SK-N-SH treated with all-trans-retinoic acid at 6 μM for 48 hours (cell line): ENCODE data around the gene SLCO3A1.

Source experiments
- ATAC-seq: fragments of 200-7000 bp; cut with Tn5 transposase; 3 replicates; pipeline ENCODE4 v1.9.1; 2020; ENCODE audit warnings: mild to moderate bottlenecking, moderate library complexity
- ARNTL ChIP-seq: fragments of 450-650 bp; formaldehyde crosslinking; IDR thresholded peaks from 2 replicates; pipeline ENCODE4 v1.5.0; 2020; ENCODE audit warnings: low read depth, mild to moderate bottlenecking, moderate library complexity, borderline replicate concordance
- BACH2 ChIP-seq: fragments of 250-450 bp; sonication (Bioruptor Pico); IDR thresholded peaks from 2 replicates; pipeline ENCODE4 v1.9.0; 2021; ENCODE audit warnings: mild to moderate bottlenecking, borderline replicate concordance
- ESRRG ChIP-seq: fragments of 250-450 bp; sonication (Bioruptor Pico); IDR thresholded peaks from 2 replicates; pipeline ENCODE4 v1.6.1; 2021; ENCODE audit warnings: mild to moderate bottlenecking
- ISL1 ChIP-seq: fragments of 250-450 bp; sonication (Bioruptor Pico); IDR thresholded peaks from 2 replicates; pipeline ENCODE4 v2.1.2; 2022; ENCODE audit warnings: mild to moderate bottlenecking, moderate library complexity
- OSR1 ChIP-seq: fragments of 250-450 bp; sonication (Bioruptor Pico); IDR thresholded peaks from 2 replicates; pipeline ENCODE4 v1.8.0; 2022; ENCODE audit warnings: moderate library complexity, mild to moderate bottlenecking, inconsistent platforms
- PPARA ChIP-seq: fragments of 250-450 bp; sonication (Bioruptor Pico); IDR thresholded peaks from 2 replicates; pipeline ENCODE4 v1.5.0; 2020; ENCODE audit warnings: mild to moderate bottlenecking, borderline replicate concordance
- RARB ChIP-seq: fragments of 250-450 bp; sonication (Bioruptor Pico); IDR thresholded peaks from 2 replicates; pipeline ENCODE4 v1.8.0; 2021; ENCODE audit warnings: mild to moderate bottlenecking, moderate library complexity
- SNAI2 ChIP-seq: fragments of 250-450 bp; sonication (Bioruptor Pico); IDR thresholded peaks from 2 replicates; pipeline ENCODE4 v1.5.0; 2020; ENCODE audit warnings: mild to moderate bottlenecking, moderate library complexity
- TCF4 ChIP-seq: fragments of 250-450 bp; sonication (Bioruptor Pico); IDR thresholded peaks from 2 replicates; pipeline ENCODE4 v1.8.0; 2021; ENCODE audit warnings: mild to moderate bottlenecking, moderate library complexity, borderline replicate concordance
- TOX ChIP-seq: fragments of 250-450 bp; sonication (Bioruptor Pico); IDR thresholded peaks from 2 replicates; pipeline ENCODE4 v1.8.0; 2021; ENCODE audit warnings: mild to moderate bottlenecking, moderate library complexity, borderline replicate concordance
- ZFP3 ChIP-seq: fragments of 250-450 bp; sonication (Bioruptor Pico); IDR thresholded peaks from 2 replicates; pipeline ENCODE4 v1.5.0; 2020; ENCODE audit warnings: mild to moderate bottlenecking, moderate library complexity
- ZFP30 ChIP-seq: fragments of 450-650 bp; formaldehyde crosslinking; IDR thresholded peaks from 2 replicates; pipeline ENCODE4 v1.5.0; 2022; ENCODE audit warnings: mild to moderate bottlenecking, moderate library complexity
- ZNF565 ChIP-seq: fragments of 450-650 bp; formaldehyde crosslinking; conservative IDR thresholded peaks from 2 replicates; pipeline ENCODE4 v1.5.0; 2020; ENCODE audit warnings: low read depth, mild to moderate bottlenecking, moderate library complexity
- ZNF70 ChIP-seq: fragments of 450-650 bp; formaldehyde crosslinking; IDR thresholded peaks from 2 replicates; pipeline ENCODE4 v1.5.0; 2020; ENCODE audit warnings: mild to moderate bottlenecking, moderate library complexity
- ZNF8 ChIP-seq: fragments of 450-650 bp; formaldehyde crosslinking; IDR thresholded peaks from 2 replicates; pipeline ENCODE4 v1.5.0; 2020; ENCODE audit warnings: mild to moderate bottlenecking, moderate library complexity
- TF ChIP-seq, protein P1 (sequence below): fragments of 250-450 bp; sonication (Bioruptor Pico); IDR thresholded peaks from 2 replicates; pipeline ENCODE4 v1.8.0; 2021; ENCODE audit warnings: low read depth, mild to moderate bottlenecking, moderate library complexity, borderline replicate concordance
- TF ChIP-seq, protein P2 (sequence below): fragments of 250-450 bp; sonication (Bioruptor Pico); IDR thresholded peaks from 2 replicates; pipeline ENCODE4 v1.5.1; 2021; ENCODE audit warnings: mild to moderate bottlenecking, moderate library complexity
- TF ChIP-seq, protein P3 (sequence below): fragments of 250-450 bp; sonication (Bioruptor Pico); IDR thresholded peaks from 2 replicates; pipeline ENCODE4 v1.5.0; 2020; ENCODE audit warnings: mild to moderate bottlenecking, moderate library complexity
- TF ChIP-seq, protein P4 (sequence below): fragments of 250-450 bp; sonication (Bioruptor Pico); IDR thresholded peaks from 2 replicates; pipeline ENCODE4 v1.5.1; 2020; ENCODE audit warnings: low read depth, mild to moderate bottlenecking, moderate library complexity

Gene SLCO3A1

DNA sequence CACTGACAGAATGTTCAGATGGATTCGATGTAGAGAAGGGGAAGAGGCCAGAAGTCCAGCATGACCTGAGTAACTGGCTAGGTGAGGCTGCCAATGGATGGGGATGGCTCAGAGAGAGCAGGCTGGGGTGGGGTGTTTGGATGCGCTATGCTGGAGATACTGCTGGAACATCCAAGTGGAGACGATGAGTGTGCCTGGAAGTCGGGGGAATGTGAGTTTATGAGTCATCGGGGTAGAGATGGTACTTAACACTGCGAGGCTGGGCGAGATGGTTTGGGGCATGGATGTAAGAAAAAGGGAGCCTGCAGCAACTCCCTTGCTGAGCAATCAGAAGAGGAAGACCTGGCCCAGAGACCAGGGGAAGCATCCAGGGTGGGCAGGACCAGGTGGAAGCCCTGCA, 180.7 kb downstream of the SLCO3A1 start (continued):
- TF ChIP-seq, protein P1, sequence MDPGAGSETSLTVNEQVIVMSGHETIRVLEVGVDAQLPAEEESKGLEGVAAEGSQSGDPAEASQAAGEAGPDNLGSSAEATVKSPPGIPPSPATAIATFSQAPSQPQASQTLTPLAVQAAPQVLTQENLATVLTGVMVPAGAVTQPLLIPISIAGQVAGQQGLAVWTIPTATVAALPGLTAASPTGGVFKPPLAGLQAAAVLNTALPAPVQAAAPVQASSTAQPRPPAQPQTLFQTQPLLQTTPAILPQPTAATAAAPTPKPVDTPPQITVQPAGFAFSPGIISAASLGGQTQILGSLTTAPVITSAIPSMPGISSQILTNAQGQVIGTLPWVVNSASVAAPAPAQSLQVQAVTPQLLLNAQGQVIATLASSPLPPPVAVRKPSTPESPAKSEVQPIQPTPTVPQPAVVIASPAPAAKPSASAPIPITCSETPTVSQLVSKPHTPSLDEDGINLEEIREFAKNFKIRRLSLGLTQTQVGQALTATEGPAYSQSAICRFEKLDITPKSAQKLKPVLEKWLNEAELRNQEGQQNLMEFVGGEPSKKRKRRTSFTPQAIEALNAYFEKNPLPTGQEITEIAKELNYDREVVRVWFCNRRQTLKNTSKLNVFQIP (CRISPR knock-in tag) = no peak
- TF ChIP-seq PPARA (CRISPR knock-in tag) = no peak
- no peak for TF ChIP-seq ARNTL (CRISPR knock-in tag)

DNA sequence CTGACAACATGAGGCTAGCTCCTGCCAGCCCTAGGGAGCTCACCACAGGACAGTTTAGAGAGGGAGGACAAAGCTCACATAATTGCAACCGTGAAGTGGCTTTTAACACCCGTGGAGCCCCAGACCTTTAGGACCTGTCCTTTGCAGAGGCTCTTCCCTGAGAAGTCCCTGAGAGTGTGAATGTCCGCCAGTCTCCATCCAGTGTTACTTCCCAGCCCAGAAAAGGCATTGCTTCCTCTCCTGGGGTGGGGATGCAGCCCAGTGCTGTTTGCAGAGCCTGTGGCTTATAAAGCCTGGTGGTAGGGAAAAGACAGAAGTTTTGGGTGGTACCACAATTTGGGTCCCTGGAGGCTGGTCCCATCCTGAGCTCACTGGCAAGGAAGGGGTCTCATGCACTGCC, 182.0 kb downstream of the SLCO3A1 start:
- no peak for TF ChIP-seq ZNF565 (CRISPR knock-in tag)

DNA sequence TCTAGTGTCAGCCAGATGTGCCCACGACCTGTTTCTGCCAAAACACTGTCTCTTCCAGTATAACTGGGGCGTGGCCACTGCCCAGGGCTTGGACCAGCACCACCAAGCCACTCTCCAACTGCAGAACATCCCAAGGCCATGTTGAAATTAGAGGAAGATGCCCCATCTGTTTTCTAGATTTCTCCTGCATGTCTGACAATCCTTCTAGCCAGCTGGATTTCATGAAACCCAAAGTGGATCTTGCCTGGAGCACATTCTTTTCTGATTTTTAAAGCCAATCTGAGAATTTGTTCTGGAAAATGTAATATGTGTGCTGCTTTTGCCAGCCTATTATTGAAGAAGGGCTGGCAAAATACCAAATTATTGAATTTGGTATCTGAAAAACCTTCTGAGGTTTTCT, 182.5 kb downstream of the SLCO3A1 start:
- TF ChIP-seq ZNF565 (CRISPR knock-in tag) = no peak
- TF ChIP-seq BACH2 (CRISPR knock-in tag) = no peak
- no peak for TF ChIP-seq TCF4
- no peak for TF ChIP-seq ZNF8 (CRISPR knock-in tag)
- no peak for TF ChIP-seq ZNF70
- no peak for TF ChIP-seq ZFP30 (CRISPR knock-in tag)
- TF ChIP-seq PPARA (CRISPR knock-in tag) = no peak
- TF ChIP-seq, protein P1 (CRISPR knock-in tag) = no peak
- TF ChIP-seq, protein P2, sequence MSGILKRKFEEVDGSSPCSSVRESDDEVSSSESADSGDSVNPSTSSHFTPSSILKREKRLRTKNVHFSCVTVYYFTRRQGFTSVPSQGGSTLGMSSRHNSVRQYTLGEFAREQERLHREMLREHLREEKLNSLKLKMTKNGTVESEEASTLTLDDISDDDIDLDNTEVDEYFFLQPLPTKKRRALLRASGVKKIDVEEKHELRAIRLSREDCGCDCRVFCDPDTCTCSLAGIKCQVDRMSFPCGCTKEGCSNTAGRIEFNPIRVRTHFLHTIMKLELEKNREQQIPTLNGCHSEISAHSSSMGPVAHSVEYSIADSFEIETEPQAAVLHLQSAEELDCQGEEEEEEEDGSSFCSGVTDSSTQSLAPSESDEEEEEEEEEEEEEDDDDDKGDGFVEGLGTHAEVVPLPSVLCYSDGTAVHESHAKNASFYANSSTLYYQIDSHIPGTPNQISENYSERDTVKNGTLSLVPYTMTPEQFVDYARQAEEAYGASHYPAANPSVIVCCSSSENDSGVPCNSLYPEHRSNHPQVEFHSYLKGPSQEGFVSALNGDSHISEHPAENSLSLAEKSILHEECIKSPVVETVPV (CRISPR knock-in tag) = no peak
- TF ChIP-seq ZFP3 (CRISPR knock-in tag) = no peak
- TF ChIP-seq, protein P3, sequence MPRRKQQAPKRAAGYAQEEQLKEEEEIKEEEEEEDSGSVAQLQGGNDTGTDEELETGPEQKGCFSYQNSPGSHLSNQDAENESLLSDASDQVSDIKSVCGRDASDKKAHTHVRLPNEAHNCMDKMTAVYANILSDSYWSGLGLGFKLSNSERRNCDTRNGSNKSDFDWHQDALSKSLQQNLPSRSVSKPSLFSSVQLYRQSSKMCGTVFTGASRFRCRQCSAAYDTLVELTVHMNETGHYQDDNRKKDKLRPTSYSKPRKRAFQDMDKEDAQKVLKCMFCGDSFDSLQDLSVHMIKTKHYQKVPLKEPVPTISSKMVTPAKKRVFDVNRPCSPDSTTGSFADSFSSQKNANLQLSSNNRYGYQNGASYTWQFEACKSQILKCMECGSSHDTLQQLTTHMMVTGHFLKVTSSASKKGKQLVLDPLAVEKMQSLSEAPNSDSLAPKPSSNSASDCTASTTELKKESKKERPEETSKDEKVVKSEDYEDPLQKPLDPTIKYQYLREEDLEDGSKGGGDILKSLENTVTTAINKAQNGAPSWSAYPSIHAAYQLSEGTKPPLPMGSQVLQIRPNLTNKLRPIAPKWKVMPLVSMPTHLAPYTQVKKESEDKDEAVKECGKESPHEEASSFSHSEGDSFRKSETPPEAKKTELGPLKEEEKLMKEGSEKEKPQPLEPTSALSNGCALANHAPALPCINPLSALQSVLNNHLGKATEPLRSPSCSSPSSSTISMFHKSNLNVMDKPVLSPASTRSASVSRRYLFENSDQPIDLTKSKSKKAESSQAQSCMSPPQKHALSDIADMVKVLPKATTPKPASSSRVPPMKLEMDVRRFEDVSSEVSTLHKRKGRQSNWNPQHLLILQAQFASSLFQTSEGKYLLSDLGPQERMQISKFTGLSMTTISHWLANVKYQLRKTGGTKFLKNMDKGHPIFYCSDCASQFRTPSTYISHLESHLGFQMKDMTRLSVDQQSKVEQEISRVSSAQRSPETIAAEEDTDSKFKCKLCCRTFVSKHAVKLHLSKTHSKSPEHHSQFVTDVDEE = no peak
- TF ChIP-seq TOX (CRISPR knock-in tag) = no peak
- no peak for TF ChIP-seq OSR1 (CRISPR knock-in tag)

More for the DNA sequence above, 182.0 kb downstream of the SLCO3A1 start:
- ATAC-seq = no peak

DNA sequence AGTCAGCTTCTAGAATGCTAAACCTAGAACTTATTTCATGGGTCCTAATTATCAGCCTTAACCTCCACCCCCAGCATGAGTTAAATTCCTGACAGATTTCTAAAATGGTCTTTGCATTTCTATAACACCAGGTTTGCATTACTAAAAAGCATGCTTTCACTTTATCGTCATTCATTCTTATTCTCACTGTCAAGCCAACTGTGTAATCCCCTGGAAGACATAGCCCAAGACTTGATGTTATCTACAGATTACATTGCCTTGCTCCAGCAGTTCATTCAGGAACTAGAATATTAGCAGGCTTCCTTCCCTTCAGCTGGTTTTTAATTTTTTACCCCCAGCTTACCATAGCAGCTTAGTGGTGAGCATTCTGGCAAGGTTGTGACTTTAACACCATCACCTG, 184.0 kb downstream of the SLCO3A1 start:
- TF ChIP-seq ISL1 (CRISPR knock-in tag) (no peak), RARB (no peak)
- ATAC-seq = no peak

More for the DNA sequence above, 182.5 kb downstream of the SLCO3A1 start:
- no peak for ATAC-seq

DNA sequence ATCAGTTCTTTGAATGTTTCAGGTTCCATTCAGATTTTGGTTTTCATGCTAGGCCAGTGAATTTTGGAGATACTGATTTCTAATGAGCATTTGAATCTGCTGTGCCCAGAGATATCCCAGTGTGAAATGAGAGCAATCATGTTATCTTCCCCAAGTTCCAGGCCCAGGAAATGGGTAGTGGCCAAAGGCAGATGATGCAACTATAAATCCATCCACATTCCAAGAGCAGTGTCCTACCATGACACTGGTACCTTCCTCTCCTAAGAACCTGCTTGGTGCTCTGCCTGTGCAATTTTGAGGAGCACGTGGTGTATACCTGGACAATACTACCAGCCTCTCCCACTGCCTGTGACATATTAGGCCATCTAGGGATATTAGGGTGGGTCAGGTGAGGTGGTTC, 186.8 kb downstream of the SLCO3A1 start:
- TF ChIP-seq, protein P1 (CRISPR knock-in tag) = no peak
- no peak for TF ChIP-seq ESRRG
- TF ChIP-seq, protein P3 = no peak
- no peak for TF ChIP-seq TCF4
- no peak for TF ChIP-seq SNAI2 (CRISPR knock-in tag)
- TF ChIP-seq, protein P4, sequence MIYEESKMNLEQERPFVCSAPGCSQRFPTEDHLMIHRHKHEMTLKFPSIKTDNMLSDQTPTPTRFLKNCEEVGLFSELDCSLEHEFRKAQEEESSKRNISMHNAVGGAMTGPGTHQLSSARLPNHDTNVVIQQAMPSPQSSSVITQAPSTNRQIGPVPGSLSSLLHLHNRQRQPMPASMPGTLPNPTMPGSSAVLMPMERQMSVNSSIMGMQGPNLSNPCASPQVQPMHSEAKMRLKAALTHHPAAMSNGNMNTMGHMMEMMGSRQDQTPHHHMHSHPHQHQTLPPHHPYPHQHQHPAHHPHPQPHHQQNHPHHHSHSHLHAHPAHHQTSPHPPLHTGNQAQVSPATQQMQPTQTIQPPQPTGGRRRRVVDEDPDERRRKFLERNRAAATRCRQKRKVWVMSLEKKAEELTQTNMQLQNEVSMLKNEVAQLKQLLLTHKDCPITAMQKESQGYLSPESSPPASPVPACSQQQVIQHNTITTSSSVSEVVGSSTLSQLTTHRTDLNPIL = no peak
- TF ChIP-seq PPARA (CRISPR knock-in tag) = no peak
- TF ChIP-seq ZFP3 (CRISPR knock-in tag) = no peak
- no peak for TF ChIP-seq TOX (CRISPR knock-in tag)
- TF ChIP-seq, all 23 proteins: peak for 0

More for the DNA sequence above, 186.8 kb downstream of the SLCO3A1 start:
- no peak for ATAC-seq
